ENCODE measurements around the gene BEST1.
"Not testable (repeated sequence)": the region's sequence is repeated elsewhere in the genome, so short reads cannot be mapped to it uniquely, and the experiment has no call there.

The BEST1 gene

GRCh38 chr11:61958590-61958989 is 8.4 kb downstream of the BEST1 start:
- DNase-seq (ENCODE audit: insufficient read length, low spot score) (no peak), FAIRE-seq (no peak)
- no peak for TF ChIP-seq POLR2A (IDR thresholded peaks at IDR 0.05; ENCODE audit: low read depth, low read length)

DNA sequence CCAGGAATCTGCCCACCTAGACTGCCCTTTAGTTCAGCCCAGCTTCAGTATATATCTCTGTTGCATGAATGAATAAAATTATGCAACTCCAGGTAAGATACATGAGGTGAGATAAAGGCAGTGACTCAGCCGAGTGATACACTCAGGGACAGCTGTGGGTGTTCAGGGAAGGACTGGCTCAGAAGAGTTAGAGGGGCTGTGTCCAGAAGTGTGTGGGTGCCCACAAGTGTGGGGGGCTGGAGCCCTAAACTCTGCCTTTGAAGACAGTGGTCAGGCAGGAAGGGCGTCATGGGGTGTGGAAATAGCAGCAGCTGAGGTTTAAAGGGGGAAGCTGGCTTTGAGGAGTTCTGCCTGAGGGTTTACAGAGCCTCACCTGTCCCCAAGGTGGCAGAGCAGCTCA is 9.0 kb downstream of the BEST1 start:
- no peak for TF ChIP-seq POLR2A (IDR thresholded peaks at IDR 0.05; ENCODE audit: low read depth, low read length)
- no peak for FAIRE-seq
- no peak for DNase-seq (ENCODE audit: insufficient read length, low spot score)

GRCh38 chr11:61959678-61960077 is 9.5 kb downstream of the BEST1 start:
- FAIRE-seq (no peak), DNase-seq (ENCODE audit: insufficient read length, low spot score) (no peak)
- TF ChIP-seq POLR2A (IDR thresholded peaks at IDR 0.05; ENCODE audit: low read depth, low read length), result no peak

GRCh38 chr11:61960532-61960931 is 10.4 kb downstream of the BEST1 start:
- no peak for TF ChIP-seq POLR2A (IDR thresholded peaks at IDR 0.05; ENCODE audit: low read depth, low read length)
- DNase-seq (ENCODE audit: insufficient read length, low spot score), result no peak
- no peak for FAIRE-seq

DNA sequence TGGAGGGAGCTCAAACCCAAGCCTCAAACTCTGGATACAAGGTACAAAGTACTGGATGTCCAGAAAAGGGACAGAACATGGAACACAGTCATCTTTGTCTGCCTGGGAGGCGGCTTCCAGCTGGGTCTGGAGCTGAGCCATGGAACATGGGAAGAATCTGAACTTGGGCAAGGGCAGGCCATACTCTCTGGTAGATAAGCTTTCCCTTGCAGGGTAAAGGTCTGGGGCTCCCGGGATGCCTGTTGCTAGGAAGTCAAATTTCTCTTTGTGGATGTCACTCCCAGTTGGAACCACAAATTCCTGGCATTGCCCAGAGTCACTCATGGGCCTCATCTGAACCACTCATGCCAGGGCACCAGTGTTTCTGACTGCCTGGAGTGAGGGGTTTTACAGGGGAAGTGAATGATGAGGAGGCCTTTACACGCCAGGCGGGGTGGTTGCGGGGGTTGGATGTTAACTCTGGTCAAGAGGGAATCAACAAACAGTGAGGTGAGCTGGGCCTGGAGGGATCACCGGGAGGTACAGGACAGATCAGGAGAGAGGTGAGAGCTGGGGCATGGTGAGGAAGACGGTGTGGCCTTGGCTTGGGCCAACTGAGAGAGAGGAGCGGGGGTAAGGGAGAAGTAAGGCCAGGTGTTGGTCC is 11.5 kb downstream of the BEST1 start:
- no peak for TF ChIP-seq POLR2A (IDR thresholded peaks at IDR 0.05; ENCODE audit: low read depth, low read length)
- peak; percentile 73 for DNase-seq (ENCODE audit: insufficient read length, low spot score)
- no peak for FAIRE-seq

- DNase-seq (ENCODE audit: insufficient read length, low spot score) (no peak), FAIRE-seq (no peak)
- TF ChIP-seq POLR2A (IDR thresholded peaks at IDR 0.05; ENCODE audit: low read depth, low read length), result no peak
Measured at GRCh38 chr11:61962213-61963015, 12.3 kb downstream of the BEST1 start.

GRCh38 chr11:61963016-61963281 is 12.8 kb downstream of the BEST1 start:
- no peak for FAIRE-seq

GRCh38 chr11:61963282-61964057 is 13.3 kb downstream of the BEST1 start:
- no peak for TF ChIP-seq POLR2A (IDR thresholded peaks at IDR 0.05; ENCODE audit: low read depth, low read length)
- DNase-seq (ENCODE audit: insufficient read length, low spot score), result no peak
- FAIRE-seq, result no peak

More at GRCh38 chr11:61963016-61963281, 12.8 kb downstream of the BEST1 start:
- peak; percentile 30; the same call in 1 of the 2 replicates for TF ChIP-seq POLR2A (IDR thresholded peaks at IDR 0.05; ENCODE audit: low read depth, low read length)
- DNase-seq (ENCODE audit: insufficient read length, low spot score), result no peak

DNA sequence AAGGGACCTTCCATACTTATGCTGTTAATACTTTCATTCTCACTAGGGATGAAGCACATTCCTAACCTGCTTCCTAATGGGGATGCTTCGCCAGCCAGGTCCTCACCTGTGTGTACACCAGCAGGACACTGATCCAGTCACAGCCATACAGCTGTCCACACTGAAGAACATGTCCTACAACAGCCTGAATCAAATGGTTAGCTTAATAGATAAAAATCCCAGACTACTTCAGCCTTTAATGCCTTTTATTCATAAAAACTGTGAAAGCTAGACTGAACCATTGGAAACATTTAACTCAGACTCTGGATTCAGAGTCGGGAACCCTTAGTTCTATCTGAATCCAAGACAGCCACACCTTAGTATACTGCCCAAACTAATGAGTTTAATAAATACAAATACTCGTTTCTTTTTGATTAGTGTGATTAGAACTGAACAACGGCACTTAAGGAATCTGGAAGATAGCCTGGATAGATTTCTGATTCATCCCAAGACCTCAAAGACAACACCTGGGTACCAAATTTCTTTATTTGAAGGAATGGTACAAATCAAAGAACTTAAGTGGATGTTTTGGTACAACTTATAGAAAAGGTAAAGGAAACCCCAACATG is 14.0 kb downstream of the BEST1 start:
- DNase-seq (ENCODE audit: insufficient read length, low spot score) (no peak), FAIRE-seq (no peak)
- TF ChIP-seq POLR2A (IDR thresholded peaks at IDR 0.05; ENCODE audit: low read depth, low read length), result no peak

GRCh38 chr11:61964666-61965271 is 14.6 kb downstream of the BEST1 start:
- DNase-seq (ENCODE audit: insufficient read length, low spot score); FAIRE-seq: not testable (repeated sequence)

DNA sequence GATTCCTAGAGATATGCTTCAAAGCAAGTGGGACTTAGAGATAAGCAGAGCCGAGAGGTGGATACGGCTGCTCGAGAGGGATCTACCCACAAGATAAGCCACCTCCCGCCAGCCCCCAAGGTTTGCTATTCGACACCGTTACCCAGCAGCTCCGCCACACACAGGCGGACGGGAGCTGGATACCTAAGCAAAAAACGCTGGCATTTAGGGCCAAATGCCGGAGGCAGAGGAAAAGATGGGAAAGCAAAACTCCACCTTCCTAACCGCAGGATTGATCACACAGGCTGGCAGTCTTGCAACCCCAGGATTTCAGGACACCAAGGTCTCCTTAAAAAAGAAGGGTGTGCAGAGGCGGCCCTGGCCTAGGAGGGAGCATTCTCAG is 16.6 kb downstream of the BEST1 start:
- FAIRE-seq, result no peak
- no peak for TF ChIP-seq POLR2A (IDR thresholded peaks at IDR 0.05; ENCODE audit: low read depth, low read length)
- DNase-seq (ENCODE audit: insufficient read length, low spot score), result no peak

- peak; percentile 84 for TF ChIP-seq POLR2A (IDR thresholded peaks at IDR 0.05; ENCODE audit: low read depth, low read length)
- DNase-seq (ENCODE audit: insufficient read length, low spot score), result peak; percentile 72
- no peak for FAIRE-seq
Measured at GRCh38 chr11:61967116-61967923, 17.2 kb downstream of the BEST1 start, which contains the start of gene FTH1. Gene FTH1, minus strand, starts transcription at chr11:61967634. Its CDS starts 209 bp downstream, at chr11:61967425.

All from H54 (cell line).